PFSK-1 (cell line): ENCODE measurements around the gene ATP6V1B1.

Experiments
- FOXP2 ChIP-seq: optimal IDR thresholded peaks from 2 replicates; pipeline ENCODE3; 2011; ENCODE audit warnings: borderline replicate concordance, control low read depth, inconsistent platforms; ENCODE audit not compliant: insufficient read depth; ENCODE audit errors: extremely low read length, extremely low read depth
- POLR2AphosphoS5 ChIP-seq: IDR thresholded peaks from 2 replicates; pipeline ENCODE4 v1.6.1; 2012; ENCODE audit warnings: low read depth, mild to moderate bottlenecking, control low read depth, low read length, moderate library complexity
- SIN3A ChIP-seq: IDR thresholded peaks from 2 replicates; pipeline ENCODE4 v1.6.1; 2012; ENCODE audit warnings: mild to moderate bottlenecking, low read length, moderate library complexity, borderline replicate concordance; ENCODE audit not compliant: insufficient read depth
- TAF1 ChIP-seq: IDR thresholded peaks from 2 replicates; pipeline ENCODE4 v1.6.1; 2012; ENCODE audit warnings: low read length, control low read depth, borderline replicate concordance; ENCODE audit not compliant: insufficient read depth
- TF ChIP-seq, protein P1 (sequence below), 2 experiments: IDR thresholded peaks; 2 replicates each; pipeline versions ENCODE4 v1.6.1 to v1.8.0; 2011 to 2012; ENCODE audit warnings: low read depth in 2 of 2, low read length in 2 of 2, control low read depth in 1 of 2, inconsistent platforms in 1 of 2, mild to moderate bottlenecking in 1 of 2, moderate library complexity in 1 of 2; ENCODE audit not compliant: insufficient read depth in 1 of 2

Gene ATP6V1B1

DNA sequence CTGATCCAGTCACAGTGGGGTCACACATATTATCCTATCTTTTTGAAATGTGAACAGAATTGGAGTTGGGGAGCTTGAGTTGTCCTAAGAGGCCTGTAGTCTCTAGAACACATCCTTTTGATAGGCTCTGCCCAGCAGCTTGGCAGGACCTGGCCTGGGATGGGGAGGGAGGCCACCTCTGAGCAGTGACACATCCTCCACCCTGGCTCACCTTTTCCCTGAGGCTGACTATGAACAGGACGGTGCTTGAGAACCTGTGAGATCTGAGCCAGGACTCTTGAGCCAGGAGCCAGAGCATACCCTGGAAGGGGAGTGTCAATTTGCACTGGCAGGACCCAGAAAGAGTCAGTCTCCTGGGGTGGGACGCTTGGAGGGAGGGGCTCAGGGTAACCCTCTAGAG, 17.7 kb upstream of the ATP6V1B1 start:
- no peak for TF ChIP-seq FOXP2
- no peak for TF ChIP-seq SIN3A
- TF ChIP-seq TAF1: no peak
- no peak for TF ChIP-seq POLR2AphosphoS5
- TF ChIP-seq, protein P1, sequence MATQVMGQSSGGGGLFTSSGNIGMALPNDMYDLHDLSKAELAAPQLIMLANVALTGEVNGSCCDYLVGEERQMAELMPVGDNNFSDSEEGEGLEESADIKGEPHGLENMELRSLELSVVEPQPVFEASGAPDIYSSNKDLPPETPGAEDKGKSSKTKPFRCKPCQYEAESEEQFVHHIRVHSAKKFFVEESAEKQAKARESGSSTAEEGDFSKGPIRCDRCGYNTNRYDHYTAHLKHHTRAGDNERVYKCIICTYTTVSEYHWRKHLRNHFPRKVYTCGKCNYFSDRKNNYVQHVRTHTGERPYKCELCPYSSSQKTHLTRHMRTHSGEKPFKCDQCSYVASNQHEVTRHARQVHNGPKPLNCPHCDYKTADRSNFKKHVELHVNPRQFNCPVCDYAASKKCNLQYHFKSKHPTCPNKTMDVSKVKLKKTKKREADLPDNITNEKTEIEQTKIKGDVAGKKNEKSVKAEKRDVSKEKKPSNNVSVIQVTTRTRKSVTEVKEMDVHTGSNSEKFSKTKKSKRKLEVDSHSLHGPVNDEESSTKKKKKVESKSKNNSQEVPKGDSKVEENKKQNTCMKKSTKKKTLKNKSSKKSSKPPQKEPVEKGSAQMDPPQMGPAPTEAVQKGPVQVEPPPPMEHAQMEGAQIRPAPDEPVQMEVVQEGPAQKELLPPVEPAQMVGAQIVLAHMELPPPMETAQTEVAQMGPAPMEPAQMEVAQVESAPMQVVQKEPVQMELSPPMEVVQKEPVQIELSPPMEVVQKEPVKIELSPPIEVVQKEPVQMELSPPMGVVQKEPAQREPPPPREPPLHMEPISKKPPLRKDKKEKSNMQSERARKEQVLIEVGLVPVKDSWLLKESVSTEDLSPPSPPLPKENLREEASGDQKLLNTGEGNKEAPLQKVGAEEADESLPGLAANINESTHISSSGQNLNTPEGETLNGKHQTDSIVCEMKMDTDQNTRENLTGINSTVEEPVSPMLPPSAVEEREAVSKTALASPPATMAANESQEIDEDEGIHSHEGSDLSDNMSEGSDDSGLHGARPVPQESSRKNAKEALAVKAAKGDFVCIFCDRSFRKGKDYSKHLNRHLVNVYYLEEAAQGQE (IDR thresholded peaks at IDR 0.05; ENCODE audit: insufficient read depth in 1 of 2, low read depth in 2 of 2, low read length in 2 of 2): no peak

DNA sequence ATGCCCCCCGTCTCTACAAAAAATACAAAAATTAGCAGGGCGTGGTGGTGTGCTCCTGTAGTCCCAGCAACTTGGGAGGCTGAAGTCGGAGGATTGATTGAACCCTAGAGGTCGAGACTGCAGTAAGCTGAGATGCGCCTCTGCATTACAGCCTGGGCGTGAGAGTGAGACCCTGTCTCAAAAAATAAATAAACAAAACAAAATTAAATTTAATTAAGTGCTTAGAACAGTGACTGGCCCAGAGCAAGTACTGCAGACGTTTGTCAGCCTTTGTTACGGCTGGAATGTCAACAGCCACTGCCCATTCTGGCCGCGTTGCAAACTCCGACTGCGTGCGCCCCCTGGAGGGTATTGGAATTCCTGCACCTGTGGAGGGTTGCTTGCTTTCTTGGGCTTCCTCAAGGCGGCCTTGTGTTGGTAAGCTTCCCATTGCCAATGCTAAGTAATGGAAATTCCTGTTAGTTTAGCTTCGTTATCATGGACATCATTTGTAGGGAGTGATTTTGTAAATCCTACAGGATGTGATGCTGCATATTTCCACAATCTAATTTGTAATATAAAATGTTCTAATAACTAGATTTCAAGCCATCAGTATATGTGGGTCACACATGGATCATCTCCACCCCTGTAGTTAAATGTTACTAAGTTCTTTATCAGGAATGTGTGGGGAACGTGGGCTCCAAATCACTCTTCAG, 15.9 kb upstream of the ATP6V1B1 start:
- TF ChIP-seq SIN3A (no peak), POLR2AphosphoS5 (no peak), FOXP2 (peak; percentile 21), TAF1 (no peak)
- TF ChIP-seq, protein P1 (IDR thresholded peaks at IDR 0.05; ENCODE audit: insufficient read depth in 1 of 2, low read depth in 2 of 2, low read length in 2 of 2): no peak

DNA sequence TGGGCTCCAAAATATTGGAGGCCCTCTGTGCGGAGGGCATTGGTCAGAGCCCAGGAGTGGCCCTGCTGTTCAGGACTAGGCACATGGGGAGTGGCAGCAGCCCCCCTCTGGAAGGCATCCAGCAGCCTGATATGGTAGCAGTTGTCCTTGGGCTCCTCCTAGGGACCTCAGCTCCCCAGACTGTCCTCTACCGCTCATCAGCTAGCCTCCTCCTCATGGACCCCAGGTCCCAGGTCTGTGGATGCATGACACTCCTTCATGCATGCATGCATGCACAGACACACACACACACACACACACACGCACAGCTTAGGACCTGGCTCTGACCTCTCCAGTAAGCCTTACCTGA, 15.4 kb upstream of the ATP6V1B1 start:
- no peak for TF ChIP-seq FOXP2
- TF ChIP-seq, protein P1 (IDR thresholded peaks at IDR 0.05; ENCODE audit: insufficient read depth in 1 of 2, low read depth in 2 of 2, low read length in 2 of 2): no peak
- TF ChIP-seq POLR2AphosphoS5: no peak
- no peak for TF ChIP-seq TAF1
- TF ChIP-seq SIN3A: no peak

DNA sequence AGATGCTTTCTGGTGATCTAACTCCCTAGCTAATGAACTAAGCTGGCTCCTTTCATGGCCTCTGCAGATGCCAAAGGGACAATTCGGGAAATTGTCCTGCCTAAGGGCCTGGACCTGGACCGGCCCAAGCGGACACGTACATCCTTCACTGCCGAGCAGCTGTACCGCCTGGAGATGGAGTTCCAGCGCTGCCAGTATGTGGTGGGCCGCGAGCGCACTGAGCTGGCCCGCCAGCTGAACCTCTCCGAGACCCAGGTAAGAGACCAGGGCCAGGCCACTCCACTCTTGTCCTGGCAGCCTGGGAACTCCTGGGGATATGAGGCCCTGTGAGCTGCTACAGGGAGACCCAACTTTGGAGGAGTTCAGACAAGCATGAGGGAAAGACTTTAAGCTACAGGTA, 14.7 kb upstream of the ATP6V1B1 start:
- no peak for TF ChIP-seq SIN3A
- TF ChIP-seq, protein P1 (IDR thresholded peaks at IDR 0.05; ENCODE audit: insufficient read depth in 1 of 2, low read depth in 2 of 2, low read length in 2 of 2): no peak
- TF ChIP-seq FOXP2: no peak
- no peak for TF ChIP-seq POLR2AphosphoS5
- TF ChIP-seq TAF1: no peak
